MM.1S (cell line): ENCODE results near the gene BCAS3.

Experiments used
- CTCF ChIP-seq: fragments of 300-600 bp; sonication (generic); IDR thresholded peaks from 2 replicates; pipeline ENCODE4 v1.5.1; 2016; ENCODE audit warnings: antibody characterized with exemption, low read length, mixed read lengths
- EZH2 ChIP-seq: fragments of 300-600 bp; sonication (generic); optimal IDR thresholded peaks from 2 replicates; pipeline ENCODE3; 2017; ENCODE audit warnings: low read depth, mild to moderate bottlenecking, antibody characterized with exemption, low read length, mixed read lengths
- EZH2phosphoT487 ChIP-seq: fragments of 300-600 bp; sonication (generic); IDR thresholded peaks from 2 replicates; pipeline ENCODE4 v1.6.1; 2018; ENCODE audit warnings: antibody characterized with exemption, low read length

DNA sequence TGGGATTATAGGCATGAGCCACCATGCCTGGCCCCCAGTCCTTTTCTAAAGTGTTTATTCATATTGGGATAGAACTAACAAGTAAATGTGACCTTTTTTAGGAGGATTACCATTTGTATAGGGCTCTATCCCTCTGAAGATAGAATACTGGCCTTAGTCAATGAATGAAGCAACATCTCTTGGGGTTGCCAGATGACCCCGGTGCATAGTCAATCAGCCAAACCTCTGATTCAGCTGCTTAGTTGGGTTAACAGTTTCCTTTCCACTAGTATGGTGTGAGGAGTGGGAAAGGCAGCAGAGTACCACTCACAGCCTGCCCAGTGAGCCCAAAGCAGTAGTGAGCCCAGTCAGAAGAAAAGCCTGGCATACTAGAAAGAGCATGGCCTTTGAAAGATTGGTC, 627.4 kb downstream of the BCAS3 start:
- TF ChIP-seq CTCF (no peak), EZH2phosphoT487 (no peak), EZH2 (no peak)
